Vagina (tissue), 2 donors: ENCODE results near the gene SMARCC2.

Source experiments
- POLR2A ChIP-seq, 2 donors: fragments of 450-650 bp; IDR thresholded peaks; one replicate each; pipeline ENCODE4 v1.6.1; 2017; ENCODE audit warnings: antibody characterized with exemption in 2 of 2, mild to moderate bottlenecking in 2 of 2, moderate library complexity in 2 of 2
- POLR2AphosphoS5 ChIP-seq, 2 donors: sonication (generic); formaldehyde crosslinking; IDR thresholded peaks; one replicate each; pipeline ENCODE4 v1.9.0; 2017; ENCODE audit warnings: antibody characterized with exemption in 2 of 2, mild to moderate bottlenecking in 2 of 2, low read depth in 1 of 2; ENCODE audit not compliant: insufficient read depth in 1 of 2
- TF ChIP-seq, protein P1 (sequence below), 3 experiments: fragments of 450-650 bp in 2 of 3; fragments of 200-600 bp in 1 of 3; sonication (generic) in 1 of 3; IDR thresholded peaks; one replicate each; pipeline ENCODE4 v1.5.1; 2017 to 2019; ENCODE audit warnings: antibody characterized with exemption in 3 of 3, mild to moderate bottlenecking in 2 of 3, moderate library complexity in 2 of 3

- TF ChIP-seq, protein P1, sequence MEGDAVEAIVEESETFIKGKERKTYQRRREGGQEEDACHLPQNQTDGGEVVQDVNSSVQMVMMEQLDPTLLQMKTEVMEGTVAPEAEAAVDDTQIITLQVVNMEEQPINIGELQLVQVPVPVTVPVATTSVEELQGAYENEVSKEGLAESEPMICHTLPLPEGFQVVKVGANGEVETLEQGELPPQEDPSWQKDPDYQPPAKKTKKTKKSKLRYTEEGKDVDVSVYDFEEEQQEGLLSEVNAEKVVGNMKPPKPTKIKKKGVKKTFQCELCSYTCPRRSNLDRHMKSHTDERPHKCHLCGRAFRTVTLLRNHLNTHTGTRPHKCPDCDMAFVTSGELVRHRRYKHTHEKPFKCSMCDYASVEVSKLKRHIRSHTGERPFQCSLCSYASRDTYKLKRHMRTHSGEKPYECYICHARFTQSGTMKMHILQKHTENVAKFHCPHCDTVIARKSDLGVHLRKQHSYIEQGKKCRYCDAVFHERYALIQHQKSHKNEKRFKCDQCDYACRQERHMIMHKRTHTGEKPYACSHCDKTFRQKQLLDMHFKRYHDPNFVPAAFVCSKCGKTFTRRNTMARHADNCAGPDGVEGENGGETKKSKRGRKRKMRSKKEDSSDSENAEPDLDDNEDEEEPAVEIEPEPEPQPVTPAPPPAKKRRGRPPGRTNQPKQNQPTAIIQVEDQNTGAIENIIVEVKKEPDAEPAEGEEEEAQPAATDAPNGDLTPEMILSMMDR (IDR thresholded peaks at IDR 0.05): no peak
- TF ChIP-seq POLR2A (IDR thresholded peaks at IDR 0.05) (no peak), POLR2AphosphoS5 (IDR thresholded peaks at IDR 0.05; ENCODE audit: insufficient read depth in 1 of 2, low read depth in 1 of 2) (no peak)
These were observed 69.0 kb downstream of the SMARCC2 start for GRCh38 chr12:56120158-56120846.
